ENCODE results near the gene PPM1D.

DNA sequence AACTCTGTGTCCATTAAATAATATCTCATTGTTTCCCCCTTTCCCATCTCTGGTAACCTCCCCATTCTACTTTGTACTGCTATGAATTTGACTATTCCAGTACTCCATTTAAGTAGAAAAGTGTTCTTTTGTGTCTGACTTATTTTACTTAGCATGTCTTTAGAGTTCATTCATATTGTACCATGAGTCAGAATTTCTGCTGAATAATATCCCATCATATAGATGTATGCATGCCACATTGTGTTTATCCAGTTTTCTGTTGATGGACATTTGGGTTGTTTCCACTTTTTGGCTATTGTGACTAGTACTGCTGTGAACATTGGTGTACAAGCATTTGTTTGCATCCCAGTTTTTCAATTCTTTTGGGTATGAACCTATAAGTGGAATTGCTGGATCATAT lies 6.0 kb downstream of the PPM1D start:
- TF ChIP-seq, protein P1, sequence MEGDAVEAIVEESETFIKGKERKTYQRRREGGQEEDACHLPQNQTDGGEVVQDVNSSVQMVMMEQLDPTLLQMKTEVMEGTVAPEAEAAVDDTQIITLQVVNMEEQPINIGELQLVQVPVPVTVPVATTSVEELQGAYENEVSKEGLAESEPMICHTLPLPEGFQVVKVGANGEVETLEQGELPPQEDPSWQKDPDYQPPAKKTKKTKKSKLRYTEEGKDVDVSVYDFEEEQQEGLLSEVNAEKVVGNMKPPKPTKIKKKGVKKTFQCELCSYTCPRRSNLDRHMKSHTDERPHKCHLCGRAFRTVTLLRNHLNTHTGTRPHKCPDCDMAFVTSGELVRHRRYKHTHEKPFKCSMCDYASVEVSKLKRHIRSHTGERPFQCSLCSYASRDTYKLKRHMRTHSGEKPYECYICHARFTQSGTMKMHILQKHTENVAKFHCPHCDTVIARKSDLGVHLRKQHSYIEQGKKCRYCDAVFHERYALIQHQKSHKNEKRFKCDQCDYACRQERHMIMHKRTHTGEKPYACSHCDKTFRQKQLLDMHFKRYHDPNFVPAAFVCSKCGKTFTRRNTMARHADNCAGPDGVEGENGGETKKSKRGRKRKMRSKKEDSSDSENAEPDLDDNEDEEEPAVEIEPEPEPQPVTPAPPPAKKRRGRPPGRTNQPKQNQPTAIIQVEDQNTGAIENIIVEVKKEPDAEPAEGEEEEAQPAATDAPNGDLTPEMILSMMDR (IDR thresholded peaks at IDR 0.05; ENCODE audit: low read depth, low read length) = no peak
- TF ChIP-seq POLR2A (IDR thresholded peaks at IDR 0.05; ENCODE audit: extremely low read depth, insufficient read length) (no peak), MYC (IDR thresholded peaks at IDR 0.05; ENCODE audit: low read depth, low read length) (no peak)
